GM20431 (cell line): ENCODE results near the gene VAV3.

Experiments
- in situ Hi-C: fragments of 300-500 bp; cut with MseI, MboI; formaldehyde crosslinking; loops from one replicate; pipeline ENCODE4 v1.15.0; 2020; ENCODE audit warnings: low sequenced_read_pairs; ENCODE audit not compliant: unreplicated experiment

VAV3 gene

GRCh38 chr1:107939256-107939655, 25.7 kb downstream of the VAV3 start:
- in situ Hi-C loops, result no loop called here

- in situ Hi-C loops, result no loop called here
Measured at GRCh38 chr1:107936498-107937481, 28.2 kb downstream of the VAV3 start.

GRCh38 chr1:107935396-107936064, 29.4 kb downstream of the VAV3 start:
- in situ Hi-C loops, result no loop called here

GRCh38 chr1:107934578-107934977, 30.4 kb downstream of the VAV3 start:
- in situ Hi-C loops, result no loop called here

GRCh38 chr1:107933736-107934135, 31.2 kb downstream of the VAV3 start:
- in situ Hi-C loops, result no loop called here

GRCh38 chr1:107930292-107930691, 34.7 kb downstream of the VAV3 start:
- in situ Hi-C loops, result no loop called here

GRCh38 chr1:107927820-107928219, 37.2 kb downstream of the VAV3 start:
- in situ Hi-C loops, result no loop called here

- in situ Hi-C loops, result no loop called here
Measured at GRCh38 chr1:107926436-107927080, 38.4 kb downstream of the VAV3 start.

- in situ Hi-C loops, result no loop called here
Measured at GRCh38 chr1:107925565-107925964, 39.4 kb downstream of the VAV3 start.

- in situ Hi-C loops, result no loop called here
Measured at GRCh38 chr1:107920999-107921398, 44.0 kb downstream of the VAV3 start.

GRCh38 chr1:107920561-107920960, 44.4 kb downstream of the VAV3 start:
- in situ Hi-C loops, result no loop called here

- in situ Hi-C loops, result no loop called here
Measured at GRCh38 chr1:107919953-107920352, 45.0 kb downstream of the VAV3 start.

- in situ Hi-C loops, result no loop called here
Measured at GRCh38 chr1:107914119-107914765, 50.7 kb downstream of the VAV3 start.

- in situ Hi-C loops, result no loop called here
Measured at GRCh38 chr1:107912656-107913055, 52.3 kb downstream of the VAV3 start.

GRCh38 chr1:107900090-107900945, 64.7 kb downstream of the VAV3 start:
- in situ Hi-C loops, result no loop called here

GRCh38 chr1:107899655-107900054, 65.3 kb downstream of the VAV3 start:
- in situ Hi-C loops, result no loop called here

- in situ Hi-C loops, result no loop called here
Measured at GRCh38 chr1:107897438-107898345, 67.3 kb downstream of the VAV3 start.

GRCh38 chr1:107896936-107897335, 68.0 kb downstream of the VAV3 start:
- in situ Hi-C loops, result no loop called here
